Choroid plexus epithelial cell (primary cell): Measurements from ENCODE around the gene SMIM9.

Source experiments
- DNase-seq: peaks from one replicate; pipeline ENCODE4 v3.0.0-alpha.2; 2010; ENCODE audit warnings: low read depth
- H3K4me3 ChIP-seq: 2 replicates; pipeline ENCODE4 v1.5.1; 2011; ENCODE audit warnings: low read depth, mild to moderate bottlenecking, control low read depth, low read length, moderate library complexity
- CTCF ChIP-seq: conservative IDR thresholded peaks from 2 replicates; pipeline ENCODE4 v1.5.1; 2011; ENCODE audit warnings: low read depth, mild to moderate bottlenecking, control low read depth, inconsistent platforms, low read length, moderate library complexity

Gene SMIM9

GRCh38 chrX:154804261-154804956 lies 30.1 kb downstream of the SMIM9 start:
- peak overlapping the region; percentile 76 for H3K4me3 ChIP-seq
- DNase-seq: no peak
- no peak for TF ChIP-seq CTCF

GRCh38 chrX:154802947-154803346 lies 31.5 kb downstream of the SMIM9 start:
- no peak for TF ChIP-seq CTCF
- H3K4me3 ChIP-seq: no peak overlapping the region
- no peak for DNase-seq

- no peak for TF ChIP-seq CTCF
- H3K4me3 ChIP-seq: no peak overlapping the region
- DNase-seq: no peak
Measured at GRCh38 chrX:154800478-154801210, 33.8 kb downstream of the SMIM9 start.

- TF ChIP-seq CTCF: no peak
- peak; percentile 48 for DNase-seq
- no peak overlapping the region for H3K4me3 ChIP-seq
Measured at GRCh38 chrX:154799556-154800348, 34.7 kb downstream of the SMIM9 start.

- H3K4me3 ChIP-seq: no peak overlapping the region
- no peak for TF ChIP-seq CTCF
- DNase-seq: peak; percentile 66
Measured at GRCh38 chrX:154797006-154797405, 37.5 kb downstream of the SMIM9 start.

- TF ChIP-seq CTCF: no peak
- DNase-seq: no peak
- no peak overlapping the region for H3K4me3 ChIP-seq
Measured at GRCh38 chrX:154795016-154795415, 39.4 kb downstream of the SMIM9 start.
